HG03064 (cell line): ENCODE results near the gene SPACA4.

Source experiments
- ATAC-seq: cut with Tn5 transposase; IDR thresholded peaks from one replicate; pipeline ENCODE4 v1.9.1; 2021; ENCODE audit warnings: low read depth; ENCODE audit not compliant: unreplicated experiment

Gene SPACA4

GRCh38 chr19:48596237-48596636 is 10.3 kb upstream of the SPACA4 start:
- ATAC-seq = no peak

- no peak for ATAC-seq
Measured at GRCh38 chr19:48596679-48597465, 9.7 kb upstream of the SPACA4 start.

GRCh38 chr19:48598996-48599700 is 7.4 kb upstream of the SPACA4 start:
- ATAC-seq = no peak

GRCh38 chr19:48600679-48601417 is 5.7 kb upstream of the SPACA4 start:
- no peak for ATAC-seq

GRCh38 chr19:48603001-48603400 is 3.5 kb upstream of the SPACA4 start:
- ATAC-seq = no peak

GRCh38 chr19:48603449-48603848 is 3.1 kb upstream of the SPACA4 start:
- no peak for ATAC-seq

GRCh38 chr19:48603850-48604249 is 2.7 kb upstream of the SPACA4 start:
- ATAC-seq = no peak

- no peak for ATAC-seq
Measured at GRCh38 chr19:48607359-48607755, 815 bp downstream of the SPACA4 start.

GRCh38 chr19:48608798-48609263 is 2.3 kb downstream of the SPACA4 start:
- no peak for ATAC-seq

GRCh38 chr19:48609571-48610108 is 3.1 kb downstream of the SPACA4 start:
- no peak for ATAC-seq

- ATAC-seq = no peak
Measured at GRCh38 chr19:48611872-48612271, 5.3 kb downstream of the SPACA4 start.

GRCh38 chr19:48613024-48613851 is 6.7 kb downstream of the SPACA4 start:
- ATAC-seq = no peak

GRCh38 chr19:48613852-48614435 is 7.4 kb downstream of the SPACA4 start:
- no peak for ATAC-seq

GRCh38 chr19:48614436-48615230 is 8.1 kb downstream of the SPACA4 start, which contains the start of gene FAM83E:
FAM83E (minus strand) TSS chr19:48615076; CDS start chr19:48613372, 1,704 bp downstream.
- no peak for ATAC-seq

GRCh38 chr19:48615231-48616040 is 8.9 kb downstream of the SPACA4 start:
- no peak for ATAC-seq

- no peak for ATAC-seq
Measured at GRCh38 chr19:48616041-48616436, 9.5 kb downstream of the SPACA4 start.

GRCh38 chr19:48616491-48617056 is 10.0 kb downstream of the SPACA4 start:
- ATAC-seq = no peak
